PC-3 (cell line): ENCODE measurements around the gene ACAD10. TPM values are rescaled to one million over a fixed set of nuclear protein-coding genes. Genes with fewer than 3 reads are reported as not detected.
"Not testable (repeated sequence)": the region's sequence is repeated elsewhere in the genome, so short reads cannot be mapped to it uniquely, and the experiment has no call there.

Source experiments
- ATAC-seq: fragments of 200-7000 bp; cut with Tn5 transposase; 2 replicates; pipeline ENCODE4 v1.9.1; 2020; ENCODE audit warnings: mild to moderate bottlenecking, moderate library complexity
- BruUV-seq: library from RNA; stranded (reverse); fragments of 400-500 nt; replicated peaks from 2 replicates; lab custom pipeline; 2021; lab: Mats Ljungman, UMichigan
- CTCF ChIA-PET: fragments of 300-600 bp; sonication (Branson Sonifier 250); formaldehyde crosslinking; loops from one replicate; lab custom pipeline; 2022; ENCODE audit warnings: antibody characterized with exemption; lab: Charles Lee
- POLR2A ChIA-PET: fragments of 300-600 bp; sonication (Branson Sonifier 250); formaldehyde crosslinking; loops from one replicate; lab custom pipeline; 2022; ENCODE audit warnings: antibody characterized with exemption; ENCODE audit not compliant: unreplicated experiment; lab: Charles Lee
- DNase-seq: peaks from one replicate; pipeline ENCODE4 v3.0.0-alpha.2; 2015
- H2AFZ ChIP-seq: fragments of 300-600 bp; sonication (generic); 2 replicates; pipeline ENCODE4 v1.6.0; 2016; ENCODE audit warnings: antibody characterized with exemption, low read length
- H3F3A ChIP-seq: fragments of 300-600 bp; sonication (generic); one replicate; pipeline ENCODE4 v1.6.0; 2017; ENCODE audit warnings: antibody characterized with exemption, low read length, control low read depth, mild to moderate bottlenecking; ENCODE audit not compliant: unreplicated experiment
- H3K27ac ChIP-seq: fragments of 300-600 bp; sonication (generic); 2 replicates; pipeline ENCODE4 v1.5.1; 2016; ENCODE audit warnings: mild to moderate bottlenecking, low read length
- H3K27me3 ChIP-seq: fragments of 300-600 bp; sonication (generic); 2 replicates; pipeline ENCODE4 v1.6.1; 2016; ENCODE audit warnings: low read length, mixed read lengths
- H3K36me3 ChIP-seq: fragments of 300-600 bp; sonication (generic); 2 replicates; pipeline ENCODE4 v1.6.1; 2016; ENCODE audit warnings: low read depth, mixed run types, low read length, mixed read lengths
- H3K4me1 ChIP-seq: fragments of 300-600 bp; sonication (generic); 2 replicates; pipeline ENCODE4 v1.5.1; 2016; ENCODE audit warnings: low read length; ENCODE audit not compliant: insufficient read depth
- H3K4me2 ChIP-seq: fragments of 300-600 bp; sonication (generic); 2 replicates; pipeline ENCODE4 v1.6.0; 2016; ENCODE audit warnings: low read length
- H3K4me3 ChIP-seq: fragments of 300-600 bp; sonication (generic); 2 replicates; pipeline ENCODE4 v1.5.1; 2016; ENCODE audit warnings: mild to moderate bottlenecking, low read length, mixed read lengths
- H3K79me2 ChIP-seq: fragments of 300-600 bp; sonication (generic); 2 replicates; pipeline ENCODE4 v1.6.1; 2017; ENCODE audit warnings: low read length, mixed read lengths
- H3K9ac ChIP-seq: fragments of 300-600 bp; sonication (generic); 2 replicates; pipeline ENCODE4 v1.6.0; 2016; ENCODE audit warnings: mild to moderate bottlenecking, low read length
- H3K9me2 ChIP-seq: fragments of 300-600 bp; sonication (generic); replicated peaks from 2 replicates; pipeline ENCODE4 v1.6.1; 2016; ENCODE audit warnings: mixed run types, low read length, mixed read lengths
- H3K9me3 ChIP-seq: fragments of 300-600 bp; sonication (generic); 2 replicates; pipeline ENCODE4 v1.6.1; 2016; ENCODE audit warnings: low read length, mixed read lengths
- H4K20me1 ChIP-seq: fragments of 300-600 bp; sonication (generic); 2 replicates; pipeline ENCODE4 v1.6.1; 2016; ENCODE audit warnings: low read length, mixed read lengths
- CTCF ChIP-seq: fragments of 300-600 bp; sonication (generic); conservative IDR thresholded peaks from 2 replicates; pipeline ENCODE4 v1.5.1; 2017; ENCODE audit warnings: antibody characterized with exemption, low read depth, mild to moderate bottlenecking, low read length
- EZH2 ChIP-seq: fragments of 300-600 bp; sonication (generic); IDR thresholded peaks from one replicate; pipeline ENCODE4 v1.6.1; 2017; ENCODE audit warnings: antibody characterized with exemption, mild to moderate bottlenecking, low read length; ENCODE audit not compliant: unreplicated experiment
- EZH2phosphoT487 ChIP-seq: fragments of 300-600 bp; sonication (generic); IDR thresholded peaks from 2 replicates; pipeline ENCODE4 v1.6.1; 2018; ENCODE audit warnings: mild to moderate bottlenecking, antibody characterized with exemption, low read length, borderline replicate concordance
- intact Hi-C: fragments of 100-400 bp; cut with micrococcal nuclease; formaldehyde crosslinking; loops from 2 replicates; pipeline ENCODE4 v1.9.0; 2023
- total RNA-seq: library from RNA; depleted of rRNA; stranded (reverse); fragments of >200 nt; gene quantifications from 2 replicates; pipeline ENCODE4 v1.2.3, GENCODE V29; 2014

Gene ACAD10
- total RNA-seq, 1 experiment from 2014 or later, result 27.4 TPM

- DNase-seq (no peak), ATAC-seq (no peak)
- Histone ChIP-seq H3K4me1 (0 out of 2 replicates have a peak, but pooled peaks cover 5% of the 10 kb centered on the region), H3K9ac (no peak overlapping the region), H4K20me1 (no peaks in the 10 kb centered on the region), H3K79me2 (no peaks in the 10 kb centered on the region), H3K9me2 (no peaks in the 10 kb centered on the region), H3K27me3 (no peaks in the 10 kb centered on the region), H2AFZ (no peak overlapping the region), H3K27ac (no peak overlapping the region), H3K4me2 (no peak overlapping the region), H3F3A (no peaks in the 10 kb centered on the region), H3K36me3 (peaks cover 39% of the 10 kb centered on the region), H3K4me3 (no peak overlapping the region), H3K9me3 (no peaks in the 10 kb centered on the region)
- TF ChIP-seq CTCF (no peak), EZH2phosphoT487 (no peak), EZH2 (no peak)
- ChIA-PET POLR2A (no interaction called here), CTCF (no interaction called here)
- no TSS peak for BruUV-seq
- intact Hi-C loops, result no loop called here
Measured at GRCh38 chr12:111643427-111643826, 42.4 kb upstream of the ACAD10 start.

- Histone ChIP-seq H2AFZ (no peak overlapping the region), H3K27ac (no peak overlapping the region), H3K4me3 (no peak overlapping the region), H4K20me1 (no peaks in the 10 kb centered on the region), H3K36me3 (peaks cover 47% of the 10 kb centered on the region), H3K9ac (no peak overlapping the region), H3K4me1 (0 out of 2 replicates have a peak, but pooled peaks cover 5% of the 10 kb centered on the region), H3K9me3 (no peaks in the 10 kb centered on the region), H3K27me3 (no peaks in the 10 kb centered on the region), H3K9me2 (no peaks in the 10 kb centered on the region), H3K79me2 (no peaks in the 10 kb centered on the region), H3F3A (no peaks in the 10 kb centered on the region), H3K4me2 (no peak overlapping the region)
- intact Hi-C loops, result no loop called here
- ChIA-PET CTCF (no interaction called here), POLR2A (no interaction called here)
- peak; percentile 70 for DNase-seq
- TF ChIP-seq EZH2 (no peak), EZH2phosphoT487 (no peak), CTCF (no peak)
- peak; percentile 61 for ATAC-seq
- BruUV-seq, result no TSS peak
Measured at GRCh38 chr12:111645433-111645832, 40.4 kb upstream of the ACAD10 start.

GRCh38 chr12:111650912-111651311 is 34.9 kb upstream of the ACAD10 start:
- H3K79me2 ChIP-seq, result no peaks in the 10 kb centered on the region
- no peaks in the 10 kb centered on the region for H3K27me3 ChIP-seq
- no peak overlapping the region for H3K27ac ChIP-seq
- no peak overlapping the region for H2AFZ ChIP-seq
- no peak for DNase-seq
- BruUV-seq, result no TSS peak
- H3K4me3 ChIP-seq, result no peak overlapping the region
- H3K9me2 ChIP-seq, result no peaks in the 10 kb centered on the region
- H3K4me1 ChIP-seq, result 0 out of 2 replicates have a peak, but pooled peaks cover under 1% of the 10 kb centered on the region
- H3K9ac ChIP-seq, result no peak overlapping the region
- H3K9me3 ChIP-seq, result no peaks in the 10 kb centered on the region
- intact Hi-C loops, result no loop called here
- peaks cover 40% of the 10 kb centered on the region for H3K36me3 ChIP-seq
- ATAC-seq, result no peak
- TF ChIP-seq CTCF (no peak), EZH2 (no peak), EZH2phosphoT487 (no peak)
- H4K20me1 ChIP-seq, result no peaks in the 10 kb centered on the region
- H3F3A ChIP-seq, result no peaks in the 10 kb centered on the region
- POLR2A ChIA-PET, result no interaction called here
- H3K4me2 ChIP-seq, result no peak overlapping the region
- CTCF ChIA-PET, result no interaction called here

- H3K79me2 ChIP-seq, H3K4me1 ChIP-seq, BruUV-seq, CTCF ChIA-PET, H3F3A ChIP-seq, H3K27me3 ChIP-seq, H3K9me3 ChIP-seq, H3K4me3 ChIP-seq, H3K9me2 ChIP-seq, H2AFZ ChIP-seq, H4K20me1 ChIP-seq, intact Hi-C loops, POLR2A ChIA-PET, H3K4me2 ChIP-seq, DNase-seq, ATAC-seq, H3K27ac ChIP-seq, H3K9ac ChIP-seq: not testable (repeated sequence)
- H3K36me3 ChIP-seq, result peaks cover 42% of the 10 kb centered on the region
Measured at GRCh38 chr12:111652530-111652929, 33.3 kb upstream of the ACAD10 start.
